CD14-positive monocyte (primary cell): Measurements from ENCODE around the gene MINDY3. TPM values are rescaled to one million over a fixed set of nuclear protein-coding genes. Genes with fewer than 3 reads are reported as not detected.
A peak's percentile ranks its signal among the peaks of the same experiment; 100 is the strongest.

Experiments
- DNase-seq, 3 donors: peaks; one replicate each; pipeline ENCODE4 v3.0.0-alpha.2; 2011 to 2022
- H2AFZ ChIP-seq: 2 replicates; pipeline ENCODE4 v1.6.0; 2012; ENCODE audit warnings: mild to moderate bottlenecking, low read depth, low read length, inconsistent platforms; ENCODE audit not compliant: insufficient read depth, poor library complexity, severe bottlenecking
- H3K27ac ChIP-seq, 2 donors: 1 replicate in 1 of 2; 2 replicates in 1 of 2; pipeline ENCODE4 v1.5.1; 2012 to 2013; ENCODE audit warnings: low read length in 2 of 2, control low read depth in 1 of 2, inconsistent platforms in 1 of 2, low read depth in 1 of 2, mild to moderate bottlenecking in 1 of 2
- H3K27me3 ChIP-seq, 2 donors: one replicate each; pipeline versions ENCODE4 v1.6.0 to v1.6.1; 2011 to 2013; ENCODE audit warnings: low read length in 2 of 2; ENCODE audit not compliant: control insufficient read depth in 2 of 2, insufficient read depth in 2 of 2
- H3K36me3 ChIP-seq, 2 donors: replicated peaks in 1 of 2; 1 replicate in 1 of 2; 2 replicates in 1 of 2; pipeline versions ENCODE4 v1.5.1 to v1.6.1; 2012 to 2013; ENCODE audit warnings: low read length in 2 of 2, control low read depth in 1 of 2, inconsistent platforms in 1 of 2, mild to moderate bottlenecking in 1 of 2; ENCODE audit not compliant: insufficient read depth in 2 of 2, control insufficient read depth in 1 of 2
- H3K4me1 ChIP-seq, 2 donors: 1 replicate in 1 of 2; 2 replicates in 1 of 2; pipeline versions ENCODE4 v1.5.1 to v1.6.1; 2012 to 2013; ENCODE audit warnings: low read length in 2 of 2, control low read depth in 1 of 2, inconsistent platforms in 1 of 2, mild to moderate bottlenecking in 1 of 2, moderate library complexity in 1 of 2; ENCODE audit not compliant: insufficient read depth in 2 of 2, control insufficient read depth in 1 of 2
- H3K4me2 ChIP-seq: replicated peaks from 2 replicates; pipeline ENCODE3; 2012; ENCODE audit warnings: low read length, moderate library complexity, mild to moderate bottlenecking; ENCODE audit not compliant: poor library complexity, severe bottlenecking; ENCODE audit errors: extremely low read depth
- H3K4me3 ChIP-seq, 3 experiments: fragments of 200-600 bp in 1 of 3; sonication (generic) in 1 of 3; replicated peaks in 1 of 3; 1 replicate in 2 of 3; 2 replicates in 1 of 3; pipeline ENCODE4 v1.5.1; 2011 to 2013; ENCODE audit warnings: low read length in 3 of 3, mild to moderate bottlenecking in 3 of 3, control low read depth in 2 of 3, low read depth in 2 of 3, inconsistent platforms in 1 of 3, moderate library complexity in 1 of 3
- H3K79me2 ChIP-seq: 2 replicates; pipeline ENCODE4 v1.6.0; 2012; ENCODE audit warnings: mild to moderate bottlenecking, control low read depth, inconsistent platforms, low read length, moderate library complexity; ENCODE audit not compliant: insufficient read depth
- H3K9ac ChIP-seq: 2 replicates; pipeline ENCODE4 v1.6.0; 2017; ENCODE audit warnings: low read length, mild to moderate bottlenecking; ENCODE audit not compliant: insufficient read depth, poor library complexity, severe bottlenecking
- H3K9me3 ChIP-seq, 2 donors: replicated peaks in 1 of 2; 1 replicate in 1 of 2; 2 replicates in 1 of 2; pipeline versions ENCODE4 v1.5.1 to v1.6.1; 2012 to 2013; ENCODE audit warnings: low read length in 2 of 2, control low read depth in 1 of 2; ENCODE audit not compliant: control insufficient read depth in 1 of 2, insufficient read depth in 1 of 2
- H4K20me1 ChIP-seq: 2 replicates; pipeline ENCODE4 v1.6.0; 2012; ENCODE audit warnings: mild to moderate bottlenecking, low read length, control low read depth, moderate library complexity; ENCODE audit not compliant: insufficient read depth
- H3K27ac Mint-ChIP-seq, 7 donors: one replicate each; pipeline ENCODE4 v1.8.0; 2020; ENCODE audit warnings: mild to moderate bottlenecking in 7 of 7, mixed read lengths in 7 of 7, moderate library complexity in 6 of 7, inconsistent platforms in 2 of 7
- H3K27me3 Mint-ChIP-seq, 3 donors: one replicate each; pipeline ENCODE4 v1.8.0; 2021 to 2022; ENCODE audit warnings: low read depth in 3 of 3, mild to moderate bottlenecking in 3 of 3, mixed read lengths in 3 of 3, moderate library complexity in 3 of 3, inconsistent platforms in 1 of 3
- H3K36me3 Mint-ChIP-seq, 2 donors: one replicate each; pipeline ENCODE4 v1.8.0; 2020; ENCODE audit warnings: mixed read lengths in 2 of 2, inconsistent platforms in 1 of 2, mild to moderate bottlenecking in 1 of 2
- H3K4me1 Mint-ChIP-seq: one replicate; pipeline ENCODE4 v1.8.0; 2020; ENCODE audit warnings: mild to moderate bottlenecking, mixed read lengths
- H3K4me3 Mint-ChIP-seq, 2 donors: one replicate each; pipeline ENCODE4 v1.8.0; 2020; ENCODE audit warnings: mild to moderate bottlenecking in 2 of 2, mixed read lengths in 2 of 2, moderate library complexity in 1 of 2
- H3K9me3 Mint-ChIP-seq, 7 donors: one replicate each; pipeline ENCODE4 v1.8.0; 2020 to 2022; ENCODE audit warnings: mixed read lengths in 7 of 7, mild to moderate bottlenecking in 6 of 7, moderate library complexity in 6 of 7, inconsistent platforms in 2 of 7
- WGBS: methylation state at CpG from one replicate; pipeline ENCODE4 v1.1.5; 2013; ENCODE audit warnings: missing lambda C conversion rate; ENCODE audit not compliant: insufficient coverage; 5-methylcytosine and 5-hydroxymethylcytosine counted together
- intact Hi-C, 2 donors: fragments of 100-400 bp; cut with micrococcal nuclease; formaldehyde crosslinking; loops; one replicate each; pipeline versions ENCODE4 v1.15.0 to v1.15.1; 2023
- polyA plus RNA-seq, 3 donors: library from polyadenylated mRNA; depleted of rRNA in 1 of 3; unstranded in 2 of 3; stranded (reverse) in 1 of 3; fragments of 300-500 nt in 2 of 3; fragments of >200 nt in 1 of 3; fragmentation: Illumina TruSeq in 2 of 3; gene quantifications; 1 replicate in 2 of 3; 2 replicates in 1 of 3; pipeline ENCODE4 v1.2.3, GENCODE V29; 2012 to 2021
- TF ChIP-seq, protein P1 (sequence below): fragments of 200-600 bp; IDR thresholded peaks from one replicate; pipeline ENCODE4 v1.8.0; 2022; ENCODE audit warnings: antibody characterized with exemption, mild to moderate bottlenecking

MINDY3 gene
- polyA plus RNA-seq, 3 donors = 2.4 to 14.8 (median 4.4) TPM

DNA sequence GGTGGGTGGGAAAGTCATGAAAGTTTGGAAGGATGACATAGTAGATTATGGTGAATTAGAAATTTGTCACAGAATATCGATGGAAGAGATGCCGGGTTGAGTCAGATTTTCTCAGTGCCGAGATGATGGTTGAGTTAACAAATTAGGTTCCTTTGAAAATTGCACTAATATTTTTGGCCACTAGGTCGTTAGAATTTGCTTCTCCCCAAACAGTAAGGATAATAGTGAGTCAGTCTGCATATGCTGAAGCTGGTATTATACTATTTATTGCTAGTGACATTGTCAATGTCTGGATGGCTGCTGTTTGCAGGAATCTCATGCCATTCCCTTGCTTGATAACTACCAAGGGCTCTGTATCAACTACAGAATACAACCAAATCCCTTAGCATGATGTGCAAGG, 37.7 kb upstream of the MINDY3 start:
- no peak overlapping the region for H3K4me3 Mint-ChIP-seq
- H2AFZ ChIP-seq = no peak overlapping the region
- TF ChIP-seq, protein P1, sequence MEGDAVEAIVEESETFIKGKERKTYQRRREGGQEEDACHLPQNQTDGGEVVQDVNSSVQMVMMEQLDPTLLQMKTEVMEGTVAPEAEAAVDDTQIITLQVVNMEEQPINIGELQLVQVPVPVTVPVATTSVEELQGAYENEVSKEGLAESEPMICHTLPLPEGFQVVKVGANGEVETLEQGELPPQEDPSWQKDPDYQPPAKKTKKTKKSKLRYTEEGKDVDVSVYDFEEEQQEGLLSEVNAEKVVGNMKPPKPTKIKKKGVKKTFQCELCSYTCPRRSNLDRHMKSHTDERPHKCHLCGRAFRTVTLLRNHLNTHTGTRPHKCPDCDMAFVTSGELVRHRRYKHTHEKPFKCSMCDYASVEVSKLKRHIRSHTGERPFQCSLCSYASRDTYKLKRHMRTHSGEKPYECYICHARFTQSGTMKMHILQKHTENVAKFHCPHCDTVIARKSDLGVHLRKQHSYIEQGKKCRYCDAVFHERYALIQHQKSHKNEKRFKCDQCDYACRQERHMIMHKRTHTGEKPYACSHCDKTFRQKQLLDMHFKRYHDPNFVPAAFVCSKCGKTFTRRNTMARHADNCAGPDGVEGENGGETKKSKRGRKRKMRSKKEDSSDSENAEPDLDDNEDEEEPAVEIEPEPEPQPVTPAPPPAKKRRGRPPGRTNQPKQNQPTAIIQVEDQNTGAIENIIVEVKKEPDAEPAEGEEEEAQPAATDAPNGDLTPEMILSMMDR = peak; percentile 46
- no peaks in the 10 kb centered on the region for H3K4me1 Mint-ChIP-seq
- no peaks in the 10 kb centered on the region for H3K9me3 Mint-ChIP-seq
- DNase-seq = no peak
- no peak overlapping the region for H3K9ac ChIP-seq
- 60% methylated on average over 3 of the region's 4 CpGs for WGBS
- H3K79me2 ChIP-seq = no peaks in the 10 kb centered on the region
- intact Hi-C loops = no loop called here
- no peak overlapping the region for H3K4me2 ChIP-seq
- peaks cover 0 to 4% of the 10 kb centered on the region in 2 donors for H3K27me3 ChIP-seq
- no peaks in the 10 kb centered on the region for H3K36me3 Mint-ChIP-seq
- no peaks in the 10 kb centered on the region for H3K36me3 ChIP-seq
- no peak overlapping the region for H3K4me3 ChIP-seq
- no peaks in the 10 kb centered on the region for H4K20me1 ChIP-seq
- H3K9me3 ChIP-seq = no peaks in the 10 kb centered on the region
- H3K27me3 Mint-ChIP-seq = peaks cover 7 to 8% (median 7%) of the 10 kb centered on the region in 3 donors
- no peak overlapping the region for H3K27ac ChIP-seq
- H3K4me1 ChIP-seq = no peaks in the 10 kb centered on the region
- H3K27ac Mint-ChIP-seq = no peak overlapping the region

DNA sequence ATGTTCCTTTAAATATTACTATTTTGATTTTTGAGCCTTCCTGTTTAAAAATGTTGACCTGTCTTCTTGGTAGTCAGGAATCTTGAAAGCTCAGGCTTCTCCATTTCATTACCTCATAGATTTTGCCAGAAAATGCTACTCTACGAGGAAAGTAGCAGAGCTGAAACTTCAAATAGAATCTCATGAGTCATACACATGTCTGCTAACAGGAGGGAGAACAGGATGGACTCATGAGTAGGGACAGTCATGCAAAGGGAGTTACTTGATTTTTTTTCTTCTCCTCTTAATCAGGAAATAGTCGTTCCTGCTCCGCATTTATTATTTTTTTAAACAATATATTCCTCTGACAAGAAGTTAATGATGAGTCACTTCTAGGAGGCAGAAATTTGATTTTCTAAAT, 37.0 kb upstream of the MINDY3 start:
- H3K27ac ChIP-seq = no peak overlapping the region
- no peak overlapping the region for H2AFZ ChIP-seq
- intact Hi-C loops = no loop called here
- no peak overlapping the region for H3K27ac Mint-ChIP-seq
- DNase-seq = no peak
- no peaks in the 10 kb centered on the region for H3K9me3 Mint-ChIP-seq
- H3K4me3 ChIP-seq = no peak overlapping the region
- no peaks in the 10 kb centered on the region for H3K36me3 ChIP-seq
- peaks cover 7 to 10% (median 7%) of the 10 kb centered on the region in 3 donors for H3K27me3 Mint-ChIP-seq
- no peaks in the 10 kb centered on the region for H4K20me1 ChIP-seq
- no CpG with 5 or more reads among the region's 3 CpGs for WGBS
- no peak overlapping the region for H3K4me3 Mint-ChIP-seq
- no peak overlapping the region for H3K4me2 ChIP-seq
- no peaks in the 10 kb centered on the region for H3K4me1 ChIP-seq
- no peaks in the 10 kb centered on the region for H3K9me3 ChIP-seq
- TF ChIP-seq, protein P1 = no peak
- H3K79me2 ChIP-seq = no peaks in the 10 kb centered on the region
- H3K27me3 ChIP-seq = peaks cover 0 to 4% of the 10 kb centered on the region in 2 donors
- no peaks in the 10 kb centered on the region for H3K36me3 Mint-ChIP-seq
- H3K4me1 Mint-ChIP-seq = no peaks in the 10 kb centered on the region
- H3K9ac ChIP-seq = no peak overlapping the region
